ENCODE results near the gene OGDH.

The OGDH gene

GRCh38 chr7:44636926-44637325 is 30.5 kb downstream of the OGDH start:
- Histone ChIP-seq H3K36me3 (ENCODE audit: control insufficient read depth, low read length) (peaks cover 7% of the 10 kb centered on the region), H3K79me2 (ENCODE audit: control insufficient read depth, low read length) (peaks cover 45% of the 10 kb centered on the region), H3K4me1 (ENCODE audit: control insufficient read depth, low read length) (peaks cover 60% of the 10 kb centered on the region), H3K9me2 (replicated peaks; ENCODE audit: control insufficient read depth, low read length) (no peaks in the 10 kb centered on the region), H3F3A (ENCODE audit: control insufficient read depth, insufficient read depth) (peaks cover 7% of the 10 kb centered on the region; the same call in 1 of the 2 replicates), H3K27me3 (ENCODE audit: control insufficient read depth, low read length) (no peaks in the 10 kb centered on the region), H4K20me1 (ENCODE audit: control insufficient read depth, insufficient read depth, low read depth, low read length) (no peaks in the 10 kb centered on the region), H3K27ac (ENCODE audit: low read depth, low read length) (no peak overlapping the region), H3K4me3 (ENCODE audit: low read length) (no peak overlapping the region), H3K4me2 (ENCODE audit: low read length) (no peak overlapping the region), H3K9me3 (ENCODE audit: control insufficient read depth, insufficient read depth, low read length) (no peaks in the 10 kb centered on the region)
- TF ChIP-seq EZH2phosphoT487 (IDR thresholded peaks at IDR 0.05; ENCODE audit: borderline replicate concordance, low read length) (no peak), CTCF (IDR thresholded peaks at IDR 0.05; ENCODE audit: low read depth, low read length, poor library complexity, severe bottlenecking) (no peak)

- peaks cover 50% of the 10 kb centered on the region for H3K4me1 ChIP-seq (ENCODE audit: control insufficient read depth, low read length)
- H3F3A ChIP-seq (ENCODE audit: control insufficient read depth, insufficient read depth): peaks cover 7% of the 10 kb centered on the region; the same call in 1 of the 2 replicates
- H3K79me2 ChIP-seq (ENCODE audit: control insufficient read depth, low read length): peaks cover 40% of the 10 kb centered on the region
- no peaks in the 10 kb centered on the region for H3K9me3 ChIP-seq (ENCODE audit: control insufficient read depth, insufficient read depth, low read length)
- H3K4me3 ChIP-seq (ENCODE audit: low read length): no peak overlapping the region
- peak overlapping the region; percentile 33 for H3K4me2 ChIP-seq (ENCODE audit: low read length)
- peaks cover 7% of the 10 kb centered on the region for H3K36me3 ChIP-seq (ENCODE audit: control insufficient read depth, low read length)
- H3K27me3 ChIP-seq (ENCODE audit: control insufficient read depth, low read length): no peaks in the 10 kb centered on the region
- no peaks in the 10 kb centered on the region for H3K9me2 ChIP-seq (replicated peaks; ENCODE audit: control insufficient read depth, low read length)
- H4K20me1 ChIP-seq (ENCODE audit: control insufficient read depth, insufficient read depth, low read depth, low read length): no peaks in the 10 kb centered on the region
- no peak for TF ChIP-seq CTCF (IDR thresholded peaks at IDR 0.05; ENCODE audit: low read depth, low read length, poor library complexity, severe bottlenecking)
- TF ChIP-seq EZH2phosphoT487 (IDR thresholded peaks at IDR 0.05; ENCODE audit: borderline replicate concordance, low read length): no peak
- H3K27ac ChIP-seq (ENCODE audit: low read depth, low read length): 0 out of 2 replicates have a peak overlapping the region, but pooled peaks have one; percentile 5
Observed at GRCh38 chr7:44637788-44638594, 31.6 kb downstream of the OGDH start.

- Histone ChIP-seq H3K9me3 (ENCODE audit: control insufficient read depth, insufficient read depth, low read length) (no peaks in the 10 kb centered on the region), H3K79me2 (ENCODE audit: control insufficient read depth, low read length) (peaks cover 35% of the 10 kb centered on the region), H3K27ac (ENCODE audit: low read depth, low read length) (0 out of 2 replicates have a peak overlapping the region, but pooled peaks have one; percentile 5), H3K9me2 (replicated peaks; ENCODE audit: control insufficient read depth, low read length) (no peaks in the 10 kb centered on the region), H3K4me1 (ENCODE audit: control insufficient read depth, low read length) (peaks cover 41% of the 10 kb centered on the region), H3F3A (ENCODE audit: control insufficient read depth, insufficient read depth) (peaks cover 5% of the 10 kb centered on the region), H3K27me3 (ENCODE audit: control insufficient read depth, low read length) (no peaks in the 10 kb centered on the region), H3K4me2 (ENCODE audit: low read length) (peak overlapping the region; percentile 33), H3K36me3 (ENCODE audit: control insufficient read depth, low read length) (peaks cover 7% of the 10 kb centered on the region; the same call in 1 of the 2 replicates), H4K20me1 (ENCODE audit: control insufficient read depth, insufficient read depth, low read depth, low read length) (no peaks in the 10 kb centered on the region), H3K4me3 (ENCODE audit: low read length) (no peak overlapping the region; the same call in 1 of the 2 replicates)
- TF ChIP-seq EZH2phosphoT487 (IDR thresholded peaks at IDR 0.05; ENCODE audit: borderline replicate concordance, low read length): no peak
- TF ChIP-seq CTCF (IDR thresholded peaks at IDR 0.05; ENCODE audit: low read depth, low read length, poor library complexity, severe bottlenecking): no peak
Observed at GRCh38 chr7:44638611-44639557, 32.5 kb downstream of the OGDH start.

All from DOHH2 (cell line).